HG03097 (cell line): ENCODE results near the gene CFAP100.

ENCODE experiments used
- ATAC-seq: cut with Tn5 transposase; IDR thresholded peaks from one replicate; pipeline ENCODE4 v1.9.1; 2021; ENCODE audit not compliant: unreplicated experiment, low FRiP score

The CFAP100 gene

GRCh38 chr3:126456766-126457388, 62.2 kb downstream of the CFAP100 start:
- no peak for ATAC-seq

- ATAC-seq, result no peak
These were observed 64.5 kb downstream of the CFAP100 start for GRCh38 chr3:126459111-126459762.

- no peak for ATAC-seq
These were observed 65.0 kb downstream of the CFAP100 start for GRCh38 chr3:126459763-126460127.

- no peak for ATAC-seq
These were observed 65.7 kb downstream of the CFAP100 start for GRCh38 chr3:126460381-126460780.

- ATAC-seq, result no peak
These were observed 66.9 kb downstream of the CFAP100 start for GRCh38 chr3:126461450-126462070.

GRCh38 chr3:126463521-126463920, 68.8 kb downstream of the CFAP100 start:
- ATAC-seq, result no peak

GRCh38 chr3:126464093-126464492, 69.4 kb downstream of the CFAP100 start:
- no peak for ATAC-seq

- no peak for ATAC-seq
These were observed 69.8 kb downstream of the CFAP100 start for GRCh38 chr3:126464494-126464893.

GRCh38 chr3:126464997-126465396, 70.3 kb downstream of the CFAP100 start:
- ATAC-seq, result no peak

- ATAC-seq, result no peak
These were observed 71.3 kb downstream of the CFAP100 start for GRCh38 chr3:126465928-126466544.

- ATAC-seq, result no peak
These were observed 72.3 kb downstream of the CFAP100 start for GRCh38 chr3:126466886-126467610.

- no peak for ATAC-seq
These were observed 72.9 kb downstream of the CFAP100 start for GRCh38 chr3:126467611-126467955.

GRCh38 chr3:126468028-126468891, 73.6 kb downstream of the CFAP100 start:
- no peak for ATAC-seq

- ATAC-seq, result no peak
These were observed 74.8 kb downstream of the CFAP100 start for GRCh38 chr3:126469479-126469878.

GRCh38 chr3:126472277-126473006, 77.7 kb downstream of the CFAP100 start:
- no peak for ATAC-seq

GRCh38 chr3:126473292-126474168, 78.8 kb downstream of the CFAP100 start:
- no peak for ATAC-seq

GRCh38 chr3:126474498-126475412, 80.0 kb downstream of the CFAP100 start:
- peak; percentile 15 for ATAC-seq
